Upper lobe of left lung (tissue), 6 donors: ENCODE data around the gene RAPGEFL1. TPM values are rescaled to one million over a fixed set of nuclear protein-coding genes. Genes with fewer than 3 reads are reported as not detected.
A peak's percentile ranks its signal among the peaks of the same experiment; 100 is the strongest.

Source experiments
- ATAC-seq, 2 donors: fragments of 200-7000 bp; cut with Tn5 transposase; one replicate each; pipeline ENCODE4 v1.9.1; 2022; ENCODE audit warnings: mild to moderate bottlenecking in 2 of 2, moderate library complexity in 2 of 2; ENCODE audit not compliant: low FRiP score in 2 of 2
- DNase-seq, 2 donors: peaks; one replicate each; pipeline ENCODE4 v3.0.0-alpha.2; 2019 to 2020
- H3K27ac ChIP-seq, 4 donors: fragments of 200-600 bp; sonication (generic); one replicate each; pipeline ENCODE4 v1.5.1; 2016 to 2019
- H3K27me3 ChIP-seq, 4 donors: fragments of 200-600 bp; sonication (generic); one replicate each; pipeline ENCODE4 v1.5.1; 2017 to 2019
- H3K36me3 ChIP-seq, 4 donors: fragments of 200-600 bp; sonication (generic); one replicate each; pipeline ENCODE4 v1.5.1; 2016 to 2019
- H3K4me1 ChIP-seq, 4 donors: fragments of 200-600 bp; sonication (generic); one replicate each; pipeline ENCODE4 v1.5.1; 2018 to 2019
- H3K4me3 ChIP-seq, 4 donors: fragments of 200-600 bp; sonication (generic); one replicate each; pipeline ENCODE4 v1.5.1; 2017 to 2019; ENCODE audit warnings: mild to moderate bottlenecking in 2 of 4, moderate library complexity in 1 of 4
- H3K9me3 ChIP-seq, 4 donors: fragments of 200-600 bp; sonication (generic); one replicate each; pipeline ENCODE4 v1.5.1; 2018 to 2019
- EP300 ChIP-seq, 4 donors: sonication (generic); formaldehyde crosslinking; IDR thresholded peaks; one replicate each; pipeline ENCODE4 v1.5.1; 2017; ENCODE audit warnings: antibody characterized with exemption in 4 of 4, control low read depth in 2 of 4
- POLR2A ChIP-seq, 4 donors: fragments of 450-650 bp; IDR thresholded peaks; one replicate each; pipeline ENCODE4 v1.5.1; 2016 to 2017; ENCODE audit warnings: antibody characterized with exemption in 4 of 4, mild to moderate bottlenecking in 2 of 4
- POLR2AphosphoS5 ChIP-seq, 2 donors: sonication (generic); formaldehyde crosslinking; IDR thresholded peaks; one replicate each; pipeline ENCODE4 v1.5.1; 2017; ENCODE audit warnings: antibody characterized with exemption in 2 of 2
- WGBS, 2 donors: methylation state at CpG; one replicate each; pipeline ENCODE4 v1.1.5; 2017 to 2018; 5-methylcytosine and 5-hydroxymethylcytosine counted together
- total RNA-seq, 6 donors: library from RNA; depleted of rRNA in 4 of 6; stranded (reverse); fragments of >200 nt in 4 of 6; gene quantifications; one replicate each; pipeline versions ENCODE4 v1.1.0 to v1.2.1, GENCODE V29; 2016 to 2021
- TF ChIP-seq, protein P1 (sequence below), 6 experiments: fragments of 450-650 bp in 4 of 6; fragments of 200-600 bp in 2 of 6; sonication (generic) in 2 of 6; IDR thresholded peaks; one replicate each; pipeline ENCODE4 v1.5.1; 2016 to 2019; ENCODE audit warnings: antibody characterized with exemption in 6 of 6
- donor health status: DM: no; HTN: no; CAD: no; lungs with moderate emphysema.
- donor health status: DM: no; HTN: yes; CAD: no; lungs with severe emphysema.

Gene RAPGEFL1
- total RNA-seq, 6 donors from 2014 or later = 7.6 to 44.0 (median 13.5) TPM

DNA sequence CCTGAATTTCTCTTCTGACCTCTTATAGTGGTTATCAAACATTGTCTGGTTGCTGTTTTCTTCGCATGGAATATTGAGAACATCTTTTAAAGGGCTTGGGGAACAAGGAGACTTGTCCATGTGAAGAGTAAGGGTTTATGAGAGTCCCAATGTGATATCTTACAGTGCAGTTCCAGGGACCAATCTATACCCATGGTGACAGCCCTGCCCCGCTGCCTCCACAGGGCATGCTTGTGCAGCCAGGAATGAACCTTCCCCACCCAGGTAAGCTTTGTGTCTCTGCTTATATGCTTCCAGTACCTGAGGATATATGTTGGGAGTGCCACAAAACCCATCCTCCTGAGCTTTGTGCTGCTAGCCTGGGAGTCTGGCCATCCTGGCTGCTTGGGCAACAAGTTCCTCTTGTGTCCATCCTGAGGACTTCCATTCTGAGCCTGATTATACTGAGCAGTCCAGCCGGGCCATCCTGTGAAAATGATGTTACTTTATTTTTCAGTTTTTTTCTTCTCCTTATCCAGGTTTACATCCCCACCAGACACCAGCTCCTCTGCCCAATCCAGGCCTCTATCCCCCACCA, 9.5 kb upstream of the RAPGEFL1 start:
- Histone ChIP-seq H3K9me3 (no peaks in the 10 kb centered on the region), H3K36me3 (peaks cover 40 to 98% (median 84%) of the 10 kb centered on the region in 4 donors), H3K4me1 (peaks cover 0 to 9% (median 6%) of the 10 kb centered on the region in 4 donors), H3K27ac (peak overlapping the region in 3 of 4 donors; percentile 16 to 63 (median 17)), H3K4me3 (no peak overlapping the region), H3K27me3 (no peaks in the 10 kb centered on the region)
- TF ChIP-seq EP300 (IDR thresholded peaks at IDR 0.05) = no peak
- TF ChIP-seq POLR2AphosphoS5 (IDR thresholded peaks at IDR 0.05) = no peak
- TF ChIP-seq, protein P1, sequence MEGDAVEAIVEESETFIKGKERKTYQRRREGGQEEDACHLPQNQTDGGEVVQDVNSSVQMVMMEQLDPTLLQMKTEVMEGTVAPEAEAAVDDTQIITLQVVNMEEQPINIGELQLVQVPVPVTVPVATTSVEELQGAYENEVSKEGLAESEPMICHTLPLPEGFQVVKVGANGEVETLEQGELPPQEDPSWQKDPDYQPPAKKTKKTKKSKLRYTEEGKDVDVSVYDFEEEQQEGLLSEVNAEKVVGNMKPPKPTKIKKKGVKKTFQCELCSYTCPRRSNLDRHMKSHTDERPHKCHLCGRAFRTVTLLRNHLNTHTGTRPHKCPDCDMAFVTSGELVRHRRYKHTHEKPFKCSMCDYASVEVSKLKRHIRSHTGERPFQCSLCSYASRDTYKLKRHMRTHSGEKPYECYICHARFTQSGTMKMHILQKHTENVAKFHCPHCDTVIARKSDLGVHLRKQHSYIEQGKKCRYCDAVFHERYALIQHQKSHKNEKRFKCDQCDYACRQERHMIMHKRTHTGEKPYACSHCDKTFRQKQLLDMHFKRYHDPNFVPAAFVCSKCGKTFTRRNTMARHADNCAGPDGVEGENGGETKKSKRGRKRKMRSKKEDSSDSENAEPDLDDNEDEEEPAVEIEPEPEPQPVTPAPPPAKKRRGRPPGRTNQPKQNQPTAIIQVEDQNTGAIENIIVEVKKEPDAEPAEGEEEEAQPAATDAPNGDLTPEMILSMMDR (IDR thresholded peaks at IDR 0.05) = no peak
- no peak for TF ChIP-seq POLR2A (IDR thresholded peaks at IDR 0.05)
- 86 to 91% methylated on average over 2 to 3 of the region's 3 CpGs for WGBS, 2 donors
- no peak for ATAC-seq
- DNase-seq = no peak

DNA sequence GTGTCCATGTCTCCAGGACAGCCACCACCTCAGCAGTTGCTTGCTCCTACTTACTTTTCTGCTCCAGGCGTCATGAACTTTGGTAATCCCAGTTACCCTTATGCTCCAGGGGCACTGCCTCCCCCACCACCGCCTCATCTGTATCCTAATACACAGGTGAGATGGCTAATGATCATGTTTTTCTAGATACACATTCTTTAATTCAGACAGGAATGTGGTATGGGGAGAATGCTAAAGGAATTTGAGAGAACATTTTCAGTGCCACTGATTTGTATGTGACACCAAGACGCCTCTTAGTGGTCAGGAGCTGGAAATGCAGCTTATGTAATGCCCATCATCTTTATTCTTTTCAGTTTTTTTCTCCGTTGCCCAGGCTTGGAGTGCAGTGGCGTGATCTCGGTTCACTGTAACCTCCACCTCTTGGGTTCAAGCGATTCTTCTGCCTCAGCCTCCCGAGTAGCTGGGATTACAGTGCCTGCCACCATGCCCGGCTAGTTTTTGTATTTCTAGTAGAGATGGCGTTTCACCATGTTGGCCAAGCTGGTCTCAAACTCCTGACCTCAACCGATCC, 8.9 kb upstream of the RAPGEFL1 start:
- no peak overlapping the region for H3K4me3 ChIP-seq
- H3K27ac ChIP-seq = peak overlapping the region in 3 of 4 donors; percentile 16 to 63 (median 17)
- peak in 1 of 2 donors; percentile 45 for DNase-seq
- 40 to 45% methylated on average over 11 of the region's 11 CpGs for WGBS, 2 donors
- peaks cover 34 to 98% (median 80%) of the 10 kb centered on the region in 4 donors for H3K36me3 ChIP-seq
- no peaks in the 10 kb centered on the region for H3K9me3 ChIP-seq
- ATAC-seq = peak; percentile 86 to 87
- H3K27me3 ChIP-seq = no peaks in the 10 kb centered on the region
- H3K4me1 ChIP-seq = peaks cover 0 to 9% (median 6%) of the 10 kb centered on the region in 4 donors
- TF ChIP-seq EP300 (IDR thresholded peaks at IDR 0.05) = no peak
- TF ChIP-seq, protein P1 (IDR thresholded peaks at IDR 0.05) = peak; percentile 65 to 90 (median 82)

DNA sequence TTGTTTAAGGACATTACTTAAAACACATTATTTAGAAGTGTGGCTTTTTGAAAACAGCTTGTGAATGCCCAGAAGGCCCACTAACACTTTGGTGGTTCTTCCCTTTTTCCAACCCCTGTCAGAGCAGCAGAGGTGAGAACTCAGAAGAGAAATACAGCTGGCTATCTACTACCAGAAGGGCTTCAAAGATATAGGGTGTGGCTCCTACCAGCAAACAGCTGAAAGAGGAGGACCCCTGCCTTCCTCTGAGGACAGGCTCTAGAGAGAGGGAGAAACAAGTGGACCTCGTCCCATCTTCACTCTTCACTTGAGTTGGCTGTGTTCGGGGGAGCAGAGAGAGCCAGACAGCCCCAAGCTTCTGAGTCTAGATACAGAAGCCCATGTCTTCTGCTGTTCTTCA, 6.9 kb upstream of the RAPGEFL1 start:
- H3K27ac ChIP-seq = no peak overlapping the region
- no peak for DNase-seq
- no peaks in the 10 kb centered on the region for H3K27me3 ChIP-seq
- no peaks in the 10 kb centered on the region for H3K9me3 ChIP-seq
- H3K36me3 ChIP-seq = peaks cover 22 to 95% (median 65%) of the 10 kb centered on the region in 4 donors
- H3K4me1 ChIP-seq = peaks cover 0 to 9% (median 4%) of the 10 kb centered on the region in 4 donors
- H3K4me3 ChIP-seq = no peak overlapping the region
- no peak for TF ChIP-seq EP300 (IDR thresholded peaks at IDR 0.05)
- TF ChIP-seq POLR2AphosphoS5 (IDR thresholded peaks at IDR 0.05) = no peak
- TF ChIP-seq, protein P1 (IDR thresholded peaks at IDR 0.05) = no peak
- TF ChIP-seq POLR2A (IDR thresholded peaks at IDR 0.05) = no peak
- 93 to 100% methylated on average over 2 of the region's 2 CpGs for WGBS, 2 donors
- ATAC-seq = no peak

DNA sequence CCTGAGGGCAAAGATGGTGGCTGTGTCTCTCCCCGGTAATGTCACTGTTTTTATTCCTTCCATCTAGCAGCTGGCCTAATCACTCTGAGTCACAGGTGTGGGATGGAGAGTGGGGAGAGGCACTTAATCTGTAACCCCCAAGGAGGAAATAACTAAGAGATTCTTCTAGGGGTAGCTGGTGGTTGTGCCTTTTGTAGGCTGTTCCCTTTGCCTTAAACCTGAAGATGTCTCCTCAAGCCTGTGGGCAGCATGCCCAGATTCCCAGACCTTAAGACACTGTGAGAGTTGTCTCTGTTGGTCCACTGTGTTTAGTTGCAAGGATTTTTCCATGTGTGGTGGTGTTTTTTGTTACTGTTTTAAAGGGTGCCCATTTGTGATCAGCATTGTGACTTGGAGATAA, 5.5 kb upstream of the RAPGEFL1 start:
- Histone ChIP-seq H3K36me3 (peaks cover 22 to 81% (median 57%) of the 10 kb centered on the region in 4 donors), H3K27ac (no peak overlapping the region), H3K27me3 (no peaks in the 10 kb centered on the region), H3K4me1 (peaks cover 4 to 10% (median 8%) of the 10 kb centered on the region in 4 donors), H3K9me3 (no peaks in the 10 kb centered on the region), H3K4me3 (no peak overlapping the region)
- DNase-seq = no peak
- TF ChIP-seq POLR2A (IDR thresholded peaks at IDR 0.05) (no peak), POLR2AphosphoS5 (IDR thresholded peaks at IDR 0.05) (no peak), EP300 (IDR thresholded peaks at IDR 0.05) (no peak)
- TF ChIP-seq, protein P1 (IDR thresholded peaks at IDR 0.05) = no peak
- no peak for ATAC-seq
- 100% methylated on average over 1 of the region's 1 CpG for WGBS, 2 donors
